CD14-positive monocyte (primary cell): ENCODE measurements around the gene NAA10. TPM values are rescaled to one million over a fixed set of nuclear protein-coding genes. Genes with fewer than 3 reads are reported as not detected.

Experiments
- DNase-seq, 3 donors: peaks; one replicate each; pipeline ENCODE4 v3.0.0-alpha.2; 2011 to 2022
- H2AFZ ChIP-seq: 2 replicates; pipeline ENCODE4 v1.6.0; 2012; ENCODE audit warnings: mild to moderate bottlenecking, low read depth, low read length, inconsistent platforms; ENCODE audit not compliant: insufficient read depth, poor library complexity, severe bottlenecking
- H3K27ac ChIP-seq, 2 donors: 1 replicate in 1 of 2; 2 replicates in 1 of 2; pipeline ENCODE4 v1.5.1; 2012 to 2013; ENCODE audit warnings: low read length in 2 of 2, control low read depth in 1 of 2, inconsistent platforms in 1 of 2, low read depth in 1 of 2, mild to moderate bottlenecking in 1 of 2
- H3K27me3 ChIP-seq, 2 donors: one replicate each; pipeline versions ENCODE4 v1.6.0 to v1.6.1; 2011 to 2013; ENCODE audit warnings: low read length in 2 of 2; ENCODE audit not compliant: control insufficient read depth in 2 of 2, insufficient read depth in 2 of 2
- H3K36me3 ChIP-seq, 2 donors: replicated peaks in 1 of 2; 1 replicate in 1 of 2; 2 replicates in 1 of 2; pipeline versions ENCODE4 v1.5.1 to v1.6.1; 2012 to 2013; ENCODE audit warnings: low read length in 2 of 2, control low read depth in 1 of 2, inconsistent platforms in 1 of 2, mild to moderate bottlenecking in 1 of 2; ENCODE audit not compliant: insufficient read depth in 2 of 2, control insufficient read depth in 1 of 2
- H3K4me1 ChIP-seq, 2 donors: 1 replicate in 1 of 2; 2 replicates in 1 of 2; pipeline versions ENCODE4 v1.5.1 to v1.6.1; 2012 to 2013; ENCODE audit warnings: low read length in 2 of 2, control low read depth in 1 of 2, inconsistent platforms in 1 of 2, mild to moderate bottlenecking in 1 of 2, moderate library complexity in 1 of 2; ENCODE audit not compliant: insufficient read depth in 2 of 2, control insufficient read depth in 1 of 2
- H3K4me2 ChIP-seq: replicated peaks from 2 replicates; pipeline ENCODE3; 2012; ENCODE audit warnings: low read length, moderate library complexity, mild to moderate bottlenecking; ENCODE audit not compliant: poor library complexity, severe bottlenecking; ENCODE audit errors: extremely low read depth
- H3K4me3 ChIP-seq, 3 experiments: fragments of 200-600 bp in 1 of 3; sonication (generic) in 1 of 3; replicated peaks in 1 of 3; 1 replicate in 2 of 3; 2 replicates in 1 of 3; pipeline ENCODE4 v1.5.1; 2011 to 2013; ENCODE audit warnings: low read length in 3 of 3, mild to moderate bottlenecking in 3 of 3, control low read depth in 2 of 3, low read depth in 2 of 3, inconsistent platforms in 1 of 3, moderate library complexity in 1 of 3
- H3K79me2 ChIP-seq: 2 replicates; pipeline ENCODE4 v1.6.0; 2012; ENCODE audit warnings: mild to moderate bottlenecking, control low read depth, inconsistent platforms, low read length, moderate library complexity; ENCODE audit not compliant: insufficient read depth
- H3K9ac ChIP-seq: 2 replicates; pipeline ENCODE4 v1.6.0; 2017; ENCODE audit warnings: low read length, mild to moderate bottlenecking; ENCODE audit not compliant: insufficient read depth, poor library complexity, severe bottlenecking
- H3K9me3 ChIP-seq, 2 donors: replicated peaks in 1 of 2; 1 replicate in 1 of 2; 2 replicates in 1 of 2; pipeline versions ENCODE4 v1.5.1 to v1.6.1; 2012 to 2013; ENCODE audit warnings: low read length in 2 of 2, control low read depth in 1 of 2; ENCODE audit not compliant: control insufficient read depth in 1 of 2, insufficient read depth in 1 of 2
- H4K20me1 ChIP-seq: 2 replicates; pipeline ENCODE4 v1.6.0; 2012; ENCODE audit warnings: mild to moderate bottlenecking, low read length, control low read depth, moderate library complexity; ENCODE audit not compliant: insufficient read depth
- H3K27ac Mint-ChIP-seq, 7 donors: one replicate each; pipeline ENCODE4 v1.8.0; 2020; ENCODE audit warnings: mild to moderate bottlenecking in 7 of 7, mixed read lengths in 7 of 7, moderate library complexity in 6 of 7, inconsistent platforms in 2 of 7
- H3K27me3 Mint-ChIP-seq, 3 donors: one replicate each; pipeline ENCODE4 v1.8.0; 2021 to 2022; ENCODE audit warnings: low read depth in 3 of 3, mild to moderate bottlenecking in 3 of 3, mixed read lengths in 3 of 3, moderate library complexity in 3 of 3, inconsistent platforms in 1 of 3
- H3K36me3 Mint-ChIP-seq, 2 donors: one replicate each; pipeline ENCODE4 v1.8.0; 2020; ENCODE audit warnings: mixed read lengths in 2 of 2, inconsistent platforms in 1 of 2, mild to moderate bottlenecking in 1 of 2
- H3K4me1 Mint-ChIP-seq: one replicate; pipeline ENCODE4 v1.8.0; 2020; ENCODE audit warnings: mild to moderate bottlenecking, mixed read lengths
- H3K4me3 Mint-ChIP-seq, 2 donors: one replicate each; pipeline ENCODE4 v1.8.0; 2020; ENCODE audit warnings: mild to moderate bottlenecking in 2 of 2, mixed read lengths in 2 of 2, moderate library complexity in 1 of 2
- H3K9me3 Mint-ChIP-seq, 7 donors: one replicate each; pipeline ENCODE4 v1.8.0; 2020 to 2022; ENCODE audit warnings: mixed read lengths in 7 of 7, mild to moderate bottlenecking in 6 of 7, moderate library complexity in 6 of 7, inconsistent platforms in 2 of 7
- CTCF ChIP-seq: fragments of 200-600 bp; IDR thresholded peaks from one replicate; pipeline ENCODE4 v1.8.0; 2022; ENCODE audit warnings: antibody characterized with exemption, mild to moderate bottlenecking
- WGBS: methylation state at CpG from one replicate; pipeline ENCODE4 v1.1.5; 2013; ENCODE audit warnings: missing lambda C conversion rate; ENCODE audit not compliant: insufficient coverage; 5-methylcytosine and 5-hydroxymethylcytosine counted together
- intact Hi-C, 2 donors: fragments of 100-400 bp; cut with micrococcal nuclease; formaldehyde crosslinking; loops; one replicate each; pipeline versions ENCODE4 v1.15.0 to v1.15.1; 2023
- polyA plus RNA-seq, 3 donors: library from polyadenylated mRNA; depleted of rRNA in 1 of 3; unstranded in 2 of 3; stranded (reverse) in 1 of 3; fragments of 300-500 nt in 2 of 3; fragments of >200 nt in 1 of 3; fragmentation: Illumina TruSeq in 2 of 3; gene quantifications; 1 replicate in 2 of 3; 2 replicates in 1 of 3; pipeline ENCODE4 v1.2.3, GENCODE V29; 2012 to 2021

The NAA10 gene
- polyA plus RNA-seq, 3 donors, result 46.7 to 109 (median 47.9) TPM

DNA sequence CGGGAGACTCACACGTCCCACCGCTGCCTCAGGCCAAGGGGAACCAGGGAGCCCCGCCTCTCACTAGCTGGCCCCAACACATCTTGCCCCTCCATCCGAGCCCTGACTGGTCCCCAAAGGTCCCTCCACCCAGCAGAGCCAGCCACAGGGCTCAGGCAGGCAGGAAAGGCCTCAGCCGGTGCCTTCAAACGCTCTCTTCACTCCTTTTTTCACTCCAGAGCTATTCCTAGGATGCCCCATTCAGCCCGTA lies 7.2 kb downstream of the NAA10 start:
- DNase-seq, result no peak
- 0% methylated on average over 1 of the region's 8 CpGs for WGBS
- Mint-ChIP-seq H3K27me3 (peaks cover 0 to 28% (median 2%) of the 10 kb centered on the region in 3 donors), H3K4me3 (peak overlapping the region; percentile 83 to 90), H3K36me3 (peaks cover 17 to 40% of the 10 kb centered on the region in 2 donors), H3K27ac (peak overlapping the region; percentile 93 to 99 (median 98)), H3K9me3 (peaks cover 0 to 17% (median 6%) of the 10 kb centered on the region in 7 donors), H3K4me1 (peaks cover 30% of the 10 kb centered on the region)
- intact Hi-C loops, result loop anchor here (5.0 to 10.0 kb wide), 4 partner anchors 133 to 205 kb away; partner anchors contain the start of genes IDH3G (in 2 of the 2), SSR4 (in 2 of the 2), ABCD1 (in 1 of the 2) and BCAP31 (in 1 of the 2)
- Histone ChIP-seq H3K4me1 (peaks cover 54 to 80% of the 10 kb centered on the region in 2 donors), H3K27me3 (no peaks in the 10 kb centered on the region), H3K4me3 (peak overlapping the region; percentile 44 to 90 (median 89)), H3K9ac (peak overlapping the region; percentile 82), H3K4me2 (peak overlapping the region; percentile 97), H4K20me1 (peaks cover 92% of the 10 kb centered on the region), H3K9me3 (no peaks in the 10 kb centered on the region), H3K27ac (peak overlapping the region; percentile 94 to 99), H3K36me3 (peaks cover 30 to 31% of the 10 kb centered on the region in 2 donors), H2AFZ (peak overlapping the region; percentile 31), H3K79me2 (peaks cover 62% of the 10 kb centered on the region)
- no peak for TF ChIP-seq CTCF

- peaks cover 15 to 38% of the 10 kb centered on the region in 2 donors for H3K36me3 Mint-ChIP-seq
- DNase-seq, result peak; percentile 82 to 88 (median 84)
- peaks cover 0 to 33% (median 2%) of the 10 kb centered on the region in 3 donors for H3K27me3 Mint-ChIP-seq
- peaks cover 26% of the 10 kb centered on the region in 2 donors for H3K36me3 ChIP-seq
- no peak for TF ChIP-seq CTCF
- 0% methylated on average over 13 of the region's 31 CpGs for WGBS
- peaks cover 0 to 17% (median 6%) of the 10 kb centered on the region in 7 donors for H3K9me3 Mint-ChIP-seq
- no peaks in the 10 kb centered on the region for H3K27me3 ChIP-seq
- H3K4me3 Mint-ChIP-seq, result peak overlapping the region; percentile 83 to 90
- H3K4me1 ChIP-seq, result peaks cover 59 to 85% of the 10 kb centered on the region in 2 donors
- intact Hi-C loops, result loop anchor here (5.0 to 10.0 kb wide), 4 partner anchors 132 to 205 kb away; partner anchors contain the start of genes IDH3G (in 2 of the 2), SSR4 (in 2 of the 2), ABCD1 (in 1 of the 2) and BCAP31 (in 1 of the 2)
- peaks cover 62% of the 10 kb centered on the region for H3K79me2 ChIP-seq
- H4K20me1 ChIP-seq, result peaks cover 92% of the 10 kb centered on the region
- peak overlapping the region; percentile 52 for H2AFZ ChIP-seq
- peak overlapping the region; percentile 44 to 90 (median 89) for H3K4me3 ChIP-seq
- no peaks in the 10 kb centered on the region for H3K9me3 ChIP-seq
- H3K27ac ChIP-seq, result peak overlapping the region; percentile 94 to 99
- peak overlapping the region; percentile 97 for H3K4me2 ChIP-seq
- peak overlapping the region; percentile 82 for H3K9ac ChIP-seq
- peak overlapping the region; percentile 93 to 99 (median 98) for H3K27ac Mint-ChIP-seq
- peaks cover 35% of the 10 kb centered on the region for H3K4me1 Mint-ChIP-seq
Measured at GRCh38 chrX:153926858-153927671, 7.8 kb downstream of the NAA10 start.
